PC-3 (cell line): ENCODE results near the gene EIF4A2.

ENCODE experiments used
- CTCF ChIP-seq: fragments of 300-600 bp; sonication (generic); conservative IDR thresholded peaks from 2 replicates; pipeline ENCODE4 v1.5.1; 2017; ENCODE audit warnings: antibody characterized with exemption, low read depth, mild to moderate bottlenecking, low read length
- EZH2 ChIP-seq: fragments of 300-600 bp; sonication (generic); IDR thresholded peaks from one replicate; pipeline ENCODE4 v1.6.1; 2017; ENCODE audit warnings: antibody characterized with exemption, mild to moderate bottlenecking, low read length; ENCODE audit not compliant: unreplicated experiment

DNA sequence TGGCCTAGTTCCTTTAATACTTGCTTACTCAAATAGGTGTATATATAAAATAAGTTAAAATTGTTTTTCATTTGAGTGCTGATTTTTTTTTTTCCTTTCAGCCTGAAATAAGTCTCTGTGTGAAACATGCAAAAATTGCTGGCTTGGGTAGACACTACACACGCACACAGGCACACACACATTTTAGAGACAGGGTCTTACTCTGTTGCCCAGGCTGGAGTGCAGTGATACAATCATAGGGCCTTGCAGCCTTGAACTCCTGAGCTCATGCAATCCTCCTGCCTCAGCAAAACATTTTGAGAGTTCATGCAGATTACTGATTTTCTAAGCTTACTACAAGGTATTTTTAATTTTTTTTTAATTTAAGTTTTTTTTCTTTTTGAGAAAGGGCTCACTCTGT is 35.6 kb downstream of the EIF4A2 start:
- TF ChIP-seq CTCF (no peak), EZH2 (no peak)
